GM10266 (cell line): ENCODE measurements around the gene LAMTOR2.
"Not testable (repeated sequence)": the region's sequence is repeated elsewhere in the genome, so short reads cannot be mapped to it uniquely, and the experiment has no call there.

Experiments
- DNase-seq: peaks from one replicate; pipeline ENCODE4 v3.0.0; 2012; ENCODE audit errors: extremely low spot score
- CTCF ChIP-seq: IDR thresholded peaks from 2 replicates; pipeline ENCODE4 v1.5.1; 2012; ENCODE audit warnings: mild to moderate bottlenecking, low read depth; ENCODE audit not compliant: control insufficient read depth, insufficient read depth; ENCODE audit errors: missing control alignments

Gene LAMTOR2

GRCh38 chr1:156063997-156064285, 9.4 kb downstream of the LAMTOR2 start:
- DNase-seq: no peak
- TF ChIP-seq CTCF: no peak

GRCh38 chr1:156064615-156065014, 10.0 kb downstream of the LAMTOR2 start:
- no peak for TF ChIP-seq CTCF
- no peak for DNase-seq

GRCh38 chr1:156065212-156065611, 10.6 kb downstream of the LAMTOR2 start:
- no peak for DNase-seq
- TF ChIP-seq CTCF: no peak

- TF ChIP-seq CTCF: no peak
Observed at GRCh38 chr1:156065871-156066270, 11.3 kb downstream of the LAMTOR2 start.

GRCh38 chr1:156067262-156067661, 12.7 kb downstream of the LAMTOR2 start:
- DNase-seq: no peak
- TF ChIP-seq CTCF: no peak

More at GRCh38 chr1:156065871-156066270, 11.3 kb downstream of the LAMTOR2 start:
- DNase-seq: no peak

GRCh38 chr1:156069490-156070455, 15.2 kb downstream of the LAMTOR2 start:
- TF ChIP-seq CTCF: no peak
- DNase-seq: no peak

- no peak for TF ChIP-seq CTCF
- no peak for DNase-seq
Observed at GRCh38 chr1:156070548-156070947, 16.0 kb downstream of the LAMTOR2 start.

GRCh38 chr1:156071332-156071816, 16.8 kb downstream of the LAMTOR2 start:
- DNase-seq: not testable (repeated sequence)
